Measurements from ENCODE around the gene EIF2B4. TPM values are rescaled to one million over a fixed set of nuclear protein-coding genes. Genes with fewer than 3 reads are reported as not detected.

Gene EIF2B4
- polyA plus RNA-seq, 3 donors, result 29.5 to 42.3 (median 39.3) TPM

GRCh38 chr2:27316655-27317412 lies 53.3 kb downstream of the EIF2B4 start:
- no peak overlapping the region for H3K4me2 ChIP-seq (replicated peaks; ENCODE audit: extremely low read depth, low read length, poor library complexity, severe bottlenecking)
- no peaks in the 10 kb centered on the region for H3K27me3 ChIP-seq (ENCODE audit: control insufficient read depth in 2 of 2, insufficient read depth in 2 of 2, low read length in 2 of 2)
- H3K27ac ChIP-seq (ENCODE audit: low read depth in 1 of 2, low read length in 2 of 2), result no peak overlapping the region
- H3K4me1 ChIP-seq (ENCODE audit: control insufficient read depth in 1 of 2, insufficient read depth in 2 of 2, low read length in 2 of 2), result peaks cover under 1 to 2% of the 10 kb centered on the region in 2 donors
- peak overlapping the region in 1 of 7 donors; percentile 31 for H3K27ac Mint-ChIP-seq
- no peak for DNase-seq
- no peaks in the 10 kb centered on the region for H3K27me3 Mint-ChIP-seq (ENCODE audit: low read depth in 3 of 3)
- H3K79me2 ChIP-seq (ENCODE audit: insufficient read depth, low read length), result peaks cover 15% of the 10 kb centered on the region
- H3K4me3 Mint-ChIP-seq, result no peak overlapping the region
- intact Hi-C loops (cut with micrococcal nuclease), result no loop called here
- H2AFZ ChIP-seq (ENCODE audit: insufficient read depth, low read depth, low read length, poor library complexity, severe bottlenecking), result no peak overlapping the region
- H3K9ac ChIP-seq (ENCODE audit: insufficient read depth, low read length, poor library complexity, severe bottlenecking), result no peak overlapping the region
- peaks cover 10 to 25% of the 10 kb centered on the region in 2 donors for H3K36me3 ChIP-seq (replicated peaks in 1 of 2; ENCODE audit: control insufficient read depth in 1 of 2, insufficient read depth in 2 of 2, low read length in 2 of 2)
- H3K4me3 ChIP-seq (replicated peaks in 1 of 3; ENCODE audit: low read depth in 2 of 3, low read length in 3 of 3), result no peak overlapping the region
- TF ChIP-seq CTCF (IDR thresholded peaks at IDR 0.05), result no peak
- H4K20me1 ChIP-seq (ENCODE audit: insufficient read depth, low read length), result peaks cover 12% of the 10 kb centered on the region
- H3K9me3 ChIP-seq (replicated peaks in 1 of 2; ENCODE audit: control insufficient read depth in 1 of 2, insufficient read depth in 1 of 2, low read length in 2 of 2), result no peaks in the 10 kb centered on the region
- no peaks in the 10 kb centered on the region for H3K9me3 Mint-ChIP-seq
- H3K36me3 Mint-ChIP-seq, result peaks cover 20 to 37% of the 10 kb centered on the region in 2 donors
- H3K4me1 Mint-ChIP-seq, result peaks cover 12% of the 10 kb centered on the region
- 76% methylated on average over 7 of the region's 12 CpGs for WGBS (ENCODE audit: insufficient coverage)

- Histone ChIP-seq H3K4me2 (replicated peaks; ENCODE audit: extremely low read depth, low read length, poor library complexity, severe bottlenecking) (no peak overlapping the region), H3K9me3 (replicated peaks in 1 of 2; ENCODE audit: control insufficient read depth in 1 of 2, insufficient read depth in 1 of 2, low read length in 2 of 2) (no peaks in the 10 kb centered on the region), H3K27me3 (ENCODE audit: control insufficient read depth in 2 of 2, insufficient read depth in 2 of 2, low read length in 2 of 2) (no peaks in the 10 kb centered on the region), H3K27ac (ENCODE audit: low read depth in 1 of 2, low read length in 2 of 2) (no peak overlapping the region), H2AFZ (ENCODE audit: insufficient read depth, low read depth, low read length, poor library complexity, severe bottlenecking) (no peak overlapping the region), H4K20me1 (ENCODE audit: insufficient read depth, low read length) (peaks cover 12% of the 10 kb centered on the region), H3K79me2 (ENCODE audit: insufficient read depth, low read length) (peaks cover 4% of the 10 kb centered on the region), H3K4me3 (replicated peaks in 1 of 3; ENCODE audit: low read depth in 2 of 3, low read length in 3 of 3) (no peak overlapping the region), H3K36me3 (replicated peaks in 1 of 2; ENCODE audit: control insufficient read depth in 1 of 2, insufficient read depth in 2 of 2, low read length in 2 of 2) (peaks cover 17 to 34% of the 10 kb centered on the region in 2 donors), H3K4me1 (ENCODE audit: control insufficient read depth in 1 of 2, insufficient read depth in 2 of 2, low read length in 2 of 2) (no peaks in the 10 kb centered on the region), H3K9ac (ENCODE audit: insufficient read depth, low read length, poor library complexity, severe bottlenecking) (no peak overlapping the region)
- H3K9me3 Mint-ChIP-seq, result no peaks in the 10 kb centered on the region
- DNase-seq, result no peak
- H3K27me3 Mint-ChIP-seq (ENCODE audit: low read depth in 3 of 3), result peaks cover 0 to 4% (median 1%) of the 10 kb centered on the region in 3 donors
- peaks cover 3% of the 10 kb centered on the region for H3K4me1 Mint-ChIP-seq
- H3K27ac Mint-ChIP-seq, result no peak overlapping the region
- intact Hi-C loops (cut with micrococcal nuclease), result no loop called here
- H3K36me3 Mint-ChIP-seq, result peaks cover 31 to 49% of the 10 kb centered on the region in 2 donors
- WGBS (ENCODE audit: insufficient coverage), result 94% methylated on average over 7 of the region's 8 CpGs
- no peak for TF ChIP-seq CTCF (IDR thresholded peaks at IDR 0.05)
- no peak overlapping the region for H3K4me3 Mint-ChIP-seq
Observed at GRCh38 chr2:27315122-27315521, 55.0 kb downstream of the EIF2B4 start.

All from CD14-positive monocyte (primary cell).